Measurements from ENCODE around the gene CYP19A1.

The CYP19A1 gene

GRCh38 chr15:51356983-51357382 lies 18.6 kb upstream of the CYP19A1 start:
- no peak for DNase-seq

GRCh38 chr15:51356147-51356546 lies 17.8 kb upstream of the CYP19A1 start:
- no peak for DNase-seq

DNA sequence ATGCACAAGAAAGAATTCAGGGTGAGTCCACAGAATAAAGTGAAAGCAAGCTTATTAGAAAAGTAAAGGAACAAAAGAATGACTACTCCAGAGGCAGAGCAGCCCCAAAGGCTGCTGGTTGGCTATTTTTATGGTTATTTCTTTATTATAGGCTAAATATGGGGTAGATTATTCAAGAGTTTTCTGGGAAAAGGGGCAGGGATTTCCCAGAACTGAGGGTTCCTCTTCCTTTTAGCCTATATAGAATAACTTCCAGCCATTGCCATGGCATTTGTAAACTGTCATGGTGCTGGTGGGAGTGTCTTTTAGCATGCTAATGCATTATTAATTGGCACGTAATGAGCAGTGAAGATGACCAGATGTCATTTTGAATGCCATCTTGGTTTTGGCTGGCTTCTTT lies 16.7 kb upstream of the CYP19A1 start:
- DNase-seq, result no peak

- no peak for DNase-seq
These were observed 15.6 kb upstream of the CYP19A1 start for GRCh38 chr15:51353976-51354375.

DNA sequence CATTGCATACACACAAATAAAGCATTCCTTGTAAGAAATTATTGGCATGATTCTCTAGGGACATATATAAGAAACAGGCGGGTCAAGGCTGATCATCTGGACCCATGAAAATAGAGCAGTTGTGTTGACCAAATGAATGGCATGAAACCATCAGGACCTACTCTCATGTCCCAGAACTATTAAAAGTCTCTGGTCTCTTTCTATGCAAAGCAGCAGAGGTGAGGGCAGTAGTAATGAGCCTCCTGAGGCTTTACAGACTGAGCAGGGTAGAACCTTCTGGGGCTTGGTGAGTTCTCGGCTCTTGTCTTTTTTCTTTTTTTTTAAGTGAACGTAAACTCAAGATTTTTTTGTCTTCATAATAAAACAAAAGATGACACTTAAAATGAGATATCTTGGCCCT lies 12.3 kb upstream of the CYP19A1 start:
- DNase-seq, result no peak

GRCh38 chr15:51349156-51349844 lies 10.9 kb upstream of the CYP19A1 start:
- no peak for DNase-seq

DNA sequence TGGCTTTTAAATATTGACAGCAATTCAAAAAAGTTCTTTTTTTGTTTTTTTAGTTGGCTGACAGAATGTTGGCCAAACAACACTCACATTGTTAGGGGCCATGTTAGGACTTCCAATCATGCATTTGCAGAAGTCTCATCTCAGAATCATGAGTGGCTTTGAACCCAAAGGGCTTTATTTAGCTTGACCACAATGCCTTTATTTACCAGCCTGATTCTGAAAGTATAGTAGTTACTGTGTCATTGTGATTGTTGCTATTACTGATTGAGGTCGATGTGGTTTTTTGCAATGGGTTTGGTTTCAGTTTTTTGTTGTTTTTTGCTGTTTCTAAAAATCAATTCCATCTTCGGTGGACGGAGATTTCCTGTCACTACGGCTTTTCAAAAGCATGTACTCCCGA lies 10.3 kb upstream of the CYP19A1 start:
- no peak for DNase-seq

DNA sequence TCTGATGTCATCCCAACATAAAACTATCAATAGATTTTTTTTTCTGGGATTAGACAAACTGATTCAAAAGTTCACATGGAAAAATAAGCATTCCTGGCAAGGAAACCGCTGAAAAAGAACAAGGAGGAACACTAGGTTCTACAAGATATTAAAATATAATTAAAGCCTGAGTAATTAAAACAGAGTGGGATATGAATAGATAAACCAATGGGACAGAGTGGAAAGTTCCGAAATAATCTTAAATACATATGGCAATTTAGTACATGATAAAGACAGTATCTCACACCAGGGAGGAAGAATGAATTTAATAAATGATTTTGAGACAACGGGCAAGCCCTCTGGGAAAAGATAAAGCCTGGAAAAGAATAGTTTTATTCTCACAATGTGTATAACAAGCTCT lies 7.7 kb upstream of the CYP19A1 start:
- no peak for DNase-seq

DNA sequence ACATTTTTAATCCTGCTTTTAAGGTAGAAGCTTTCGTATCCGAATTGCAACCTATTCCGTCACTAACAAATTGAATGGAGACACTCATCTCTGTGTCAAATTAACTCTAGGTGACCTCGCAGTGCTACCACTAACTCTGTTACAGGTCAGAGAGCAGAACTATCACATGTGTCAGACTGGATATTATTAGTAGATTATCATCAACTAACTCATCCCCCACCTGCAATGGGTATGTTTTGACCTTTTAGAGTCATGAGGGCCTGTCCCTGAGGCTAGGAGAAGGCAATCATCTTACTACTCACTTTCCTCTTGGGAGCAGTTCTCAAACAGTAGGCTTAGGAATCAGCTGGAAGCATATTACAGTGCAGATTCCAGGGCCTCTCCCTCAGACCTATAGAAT lies 5.1 kb upstream of the CYP19A1 start:
- DNase-seq, result no peak

DNA sequence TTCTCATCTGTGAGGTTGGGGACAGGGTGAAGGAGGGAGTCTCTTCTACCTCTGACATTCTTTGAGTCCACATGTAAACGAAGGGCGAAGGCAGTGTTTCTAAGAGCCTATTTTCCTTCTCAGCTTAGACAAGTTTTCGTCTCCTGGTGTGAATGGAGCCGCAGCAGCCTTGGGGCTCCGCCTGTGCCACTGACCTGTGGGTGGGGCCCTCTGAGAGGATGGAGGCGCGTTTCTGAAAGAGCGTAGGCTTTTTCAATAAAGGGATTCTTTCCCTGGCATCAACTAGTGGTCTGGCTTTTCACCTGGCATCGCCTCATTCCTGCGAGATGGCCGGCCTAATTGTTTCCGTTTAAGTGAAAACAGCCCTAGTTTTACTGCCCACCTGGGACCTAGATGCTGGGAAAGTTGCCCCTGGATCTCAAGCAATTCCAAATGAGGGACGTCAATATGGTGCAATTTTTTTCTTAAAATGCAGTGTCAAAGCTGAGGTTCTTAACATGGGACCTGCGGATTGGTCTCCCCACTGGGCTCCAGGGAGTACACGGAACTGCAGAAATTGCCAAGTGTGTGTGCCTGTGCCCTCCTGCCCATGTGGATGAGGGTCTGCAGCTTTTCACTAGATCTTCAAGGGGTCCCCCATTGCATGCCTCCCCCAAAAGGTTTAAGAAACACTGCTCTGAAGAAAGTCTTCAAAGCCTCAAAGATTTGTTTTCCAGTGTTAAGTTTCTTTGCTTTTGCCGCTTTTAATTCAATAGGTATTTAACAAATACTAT lies 4.0 kb upstream of the CYP19A1 start:
- DNase-seq, result no peak

DNA sequence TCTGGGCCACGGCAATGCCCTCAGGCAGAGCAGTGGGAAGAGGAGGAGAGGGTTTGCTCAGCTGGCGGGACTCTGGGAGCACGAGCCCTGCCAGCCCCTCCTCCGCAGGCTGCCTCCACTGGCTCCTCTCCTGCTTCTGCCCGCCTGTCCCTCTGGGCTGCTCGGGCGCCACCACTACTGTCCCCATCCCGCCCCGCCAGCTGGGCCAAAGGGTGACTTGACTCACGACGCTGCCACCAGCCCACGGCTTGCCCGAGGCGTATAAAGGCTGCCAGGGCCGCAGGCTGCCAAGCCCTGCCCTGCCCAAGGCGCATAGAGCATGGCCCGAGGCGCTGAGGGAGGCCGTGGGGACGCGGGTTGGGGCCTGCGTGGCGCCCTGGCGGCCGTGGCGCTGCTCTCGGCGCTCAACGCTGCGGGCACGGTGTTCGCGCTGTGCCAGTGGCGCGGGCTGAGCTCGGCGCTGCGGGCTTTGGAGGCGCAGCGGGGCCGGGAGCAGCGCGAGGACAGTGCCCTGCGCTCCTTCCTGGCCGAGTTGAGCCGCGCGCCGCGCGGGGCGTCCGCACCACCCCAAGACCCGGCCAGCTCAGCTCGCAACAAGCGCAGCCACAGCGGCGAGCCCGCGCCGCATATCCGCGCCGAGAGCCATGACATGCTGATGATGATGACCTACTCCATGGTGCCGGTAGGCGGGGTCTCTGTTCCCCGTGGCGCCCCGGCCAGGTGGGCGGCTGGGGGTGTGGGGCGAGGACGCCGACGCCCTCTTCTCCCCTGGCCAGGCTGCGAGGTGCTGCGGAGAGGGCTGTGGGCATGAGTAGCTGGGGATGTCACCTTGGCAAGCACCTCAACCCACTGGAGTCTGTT lies 3.2 kb upstream of the CYP19A1 start, which contains the start of gene GLDN:
GLDN (plus strand) TSS at position 290 of the 861 bp plus-strand sequence; CDS start at position 320, 30 bp downstream.
- no peak for DNase-seq

GRCh38 chr15:51335538-51336410 lies 2.6 kb downstream of the CYP19A1 start:
- DNase-seq, result no peak

GRCh38 chr15:51335087-51335486 lies 3.3 kb downstream of the CYP19A1 start:
- no peak for DNase-seq

GRCh38 chr15:51334011-51334451 lies 4.4 kb downstream of the CYP19A1 start:
- DNase-seq, result no peak

DNA sequence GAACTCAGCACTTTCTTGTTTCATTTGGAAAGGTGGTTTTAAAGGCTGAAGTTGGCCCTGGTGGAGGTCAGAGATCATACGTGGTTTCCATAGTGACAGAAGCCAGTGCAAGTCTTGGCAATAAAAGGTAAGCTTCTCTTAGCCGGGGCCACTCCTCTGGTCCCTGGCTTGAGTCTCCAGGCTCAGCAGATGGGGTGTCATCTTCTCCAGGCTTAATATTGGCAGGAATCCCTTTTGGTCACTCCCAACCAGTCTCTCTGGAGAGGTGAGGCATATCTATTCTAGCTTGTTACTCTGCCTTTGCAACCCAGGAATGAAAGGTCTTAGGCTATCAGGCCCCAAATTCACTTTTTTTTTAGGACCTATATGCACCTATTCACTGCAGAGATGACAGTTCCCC lies 4.8 kb downstream of the CYP19A1 start:
- no peak for DNase-seq

GRCh38 chr15:51332206-51333147 lies 5.9 kb downstream of the CYP19A1 start:
- DNase-seq, result no peak

DNA sequence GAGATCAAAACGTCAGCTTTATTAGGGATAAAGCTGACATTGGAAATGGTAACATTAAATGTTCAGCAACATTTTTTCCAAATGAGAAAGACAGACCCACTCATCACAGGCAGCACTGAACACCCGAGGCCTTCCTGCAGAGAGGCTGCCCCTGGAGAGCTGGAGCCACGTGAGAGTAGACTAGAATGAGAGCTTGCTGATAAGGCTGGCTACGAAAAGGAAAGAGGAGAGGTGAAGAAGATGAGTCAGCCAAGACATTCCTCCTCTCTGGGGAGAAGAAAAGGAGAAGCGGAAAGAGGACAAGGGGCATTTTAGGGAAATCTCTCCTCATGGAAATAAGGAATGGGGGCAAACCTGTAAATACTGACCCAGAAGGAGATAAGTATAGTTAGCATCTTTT lies 7.3 kb downstream of the CYP19A1 start:
- no peak for DNase-seq

- no peak for DNase-seq
These were observed 9.5 kb downstream of the CYP19A1 start for GRCh38 chr15:51328926-51329325.

GRCh38 chr15:51327081-51327480 lies 11.3 kb downstream of the CYP19A1 start:
- no peak for DNase-seq

DNA sequence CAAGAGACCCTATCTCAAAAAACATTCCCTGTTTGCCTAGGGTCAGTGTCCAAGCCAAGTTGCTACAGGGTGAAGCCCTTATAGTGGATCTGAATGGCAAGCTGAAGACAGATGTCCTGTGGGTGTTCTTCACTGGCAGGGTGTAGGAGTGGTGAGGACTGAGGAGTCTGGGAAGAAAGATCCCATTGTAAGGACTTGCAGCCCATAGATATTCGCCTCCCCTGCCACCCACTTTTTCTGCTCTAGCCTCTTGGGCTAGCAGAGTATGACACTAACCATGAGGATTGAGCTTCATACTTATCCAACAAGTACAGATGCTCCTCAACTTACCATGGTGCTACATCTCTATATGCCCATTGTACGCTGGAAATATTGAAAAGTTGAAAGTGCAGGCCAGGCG lies 13.2 kb downstream of the CYP19A1 start:
- DNase-seq, result no peak

DNA sequence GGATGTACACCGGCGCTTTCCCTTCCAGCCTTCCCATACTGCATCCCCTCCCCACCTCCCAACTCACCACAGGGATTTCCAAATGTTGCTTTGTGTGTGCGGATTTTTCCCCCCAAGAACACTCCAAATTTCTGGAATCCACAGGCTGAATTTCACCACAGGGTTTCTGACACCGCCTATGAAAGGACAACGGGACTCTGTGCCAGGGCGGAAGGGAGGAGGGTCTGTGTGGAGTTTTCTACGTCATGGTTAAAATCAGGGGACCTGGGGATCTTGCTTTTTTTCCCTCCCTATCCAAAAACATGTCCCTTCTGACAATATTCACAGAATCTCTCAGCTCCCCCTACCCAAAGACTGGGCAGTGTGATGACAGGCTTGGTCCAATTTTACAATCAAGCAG lies 14.6 kb downstream of the CYP19A1 start:
- DNase-seq, result no peak

Data from CD4-positive, alpha-beta T cell treated with Interleukin-6 for 4 hours (primary cell).